HG03135 (cell line): ENCODE measurements around the gene TESK2.
"Not testable (repeated sequence)": the region's sequence is repeated elsewhere in the genome, so short reads cannot be mapped to it uniquely, and the experiment has no call there.

ENCODE experiments used
- ATAC-seq: cut with Tn5 transposase; IDR thresholded peaks from one replicate; pipeline ENCODE4 v1.9.1; 2021; ENCODE audit warnings: mild to moderate bottlenecking, moderate library complexity; ENCODE audit not compliant: unreplicated experiment

The TESK2 gene

GRCh38 chr1:45380125-45380524, 110.8 kb downstream of the TESK2 start:
- no peak for ATAC-seq

- no peak for ATAC-seq
These were observed 111.4 kb downstream of the TESK2 start for GRCh38 chr1:45379524-45379923.

GRCh38 chr1:45378184-45378583, 112.8 kb downstream of the TESK2 start:
- ATAC-seq = no peak

GRCh38 chr1:45375104-45376090, 115.6 kb downstream of the TESK2 start:
- ATAC-seq = no peak

- no peak for ATAC-seq
These were observed 117.4 kb downstream of the TESK2 start for GRCh38 chr1:45373573-45373972.

- no peak for ATAC-seq
These were observed 120.4 kb downstream of the TESK2 start for GRCh38 chr1:45370575-45370974.

- ATAC-seq = no peak
These were observed 125.9 kb downstream of the TESK2 start for GRCh38 chr1:45365051-45365450.

GRCh38 chr1:45364294-45364693, 126.7 kb downstream of the TESK2 start:
- no peak for ATAC-seq

GRCh38 chr1:45360981-45361380, 130.0 kb downstream of the TESK2 start:
- not testable (repeated sequence) for ATAC-seq

GRCh38 chr1:45359882-45360513, 131.0 kb downstream of the TESK2 start:
- no peak for ATAC-seq

- ATAC-seq = no peak
These were observed 134.8 kb downstream of the TESK2 start for GRCh38 chr1:45356186-45356585.

GRCh38 chr1:45355683-45356082, 135.3 kb downstream of the TESK2 start:
- ATAC-seq = no peak

GRCh38 chr1:45354838-45355237, 136.1 kb downstream of the TESK2 start:
- ATAC-seq = no peak

- ATAC-seq = no peak
These were observed 137.3 kb downstream of the TESK2 start for GRCh38 chr1:45353685-45354084.

- no peak for ATAC-seq
These were observed 139.5 kb downstream of the TESK2 start for GRCh38 chr1:45351508-45351907.

- ATAC-seq = no peak
These were observed 141.8 kb downstream of the TESK2 start for GRCh38 chr1:45348966-45349677.

- no peak for ATAC-seq
These were observed 142.4 kb downstream of the TESK2 start for GRCh38 chr1:45348609-45348965.

- no peak for ATAC-seq
These were observed 142.9 kb downstream of the TESK2 start for GRCh38 chr1:45348020-45348419.

GRCh38 chr1:45346473-45346872, 144.5 kb downstream of the TESK2 start:
- ATAC-seq = no peak

GRCh38 chr1:45345014-45345413, 145.9 kb downstream of the TESK2 start:
- no peak for ATAC-seq

- ATAC-seq = no peak
These were observed 146.5 kb downstream of the TESK2 start for GRCh38 chr1:45344499-45344898.
